WTC11 (cell line): ENCODE results near the gene CCNG2. TPM values are rescaled to one million over a fixed set of nuclear protein-coding genes. Genes with fewer than 3 reads are reported as not detected.

Source experiments
- ATAC-seq: fragments of 200-7000 bp; cut with Tn5 transposase; 2 replicates; pipeline ENCODE4 v1.10.0; 2021; ENCODE audit warnings: mild to moderate bottlenecking, moderate library complexity
- CTCF ChIA-PET: fragments of 300-600 bp; sonication (Branson Sonifier 250); formaldehyde crosslinking; loops from one replicate; lab custom pipeline; 2021; ENCODE audit warnings: antibody characterized with exemption; lab: Charles Lee
- POLR2A ChIA-PET: fragments of 350-600 bp; sonication (Branson Sonifier 250); formaldehyde crosslinking; loops from one replicate; lab custom pipeline; 2021; ENCODE audit warnings: antibody characterized with exemption; lab: Charles Lee
- DNase-seq: peaks from one replicate; pipeline ENCODE4 v3.0.0; 2021; ENCODE audit warnings: low spot score
- H3K27ac Mint-ChIP-seq: 2 replicates; pipeline ENCODE4 v1.8.0; 2021; ENCODE audit warnings: mixed read lengths
- H3K27me3 Mint-ChIP-seq: 2 replicates; pipeline ENCODE4 v1.8.0; 2021; ENCODE audit warnings: low read depth, mild to moderate bottlenecking, moderate library complexity, mixed read lengths
- H3K36me3 Mint-ChIP-seq: 2 replicates; pipeline ENCODE4 v1.8.0; 2021; ENCODE audit warnings: mixed read lengths
- H3K4me1 Mint-ChIP-seq: 2 replicates; pipeline ENCODE4 v1.8.0; 2022; ENCODE audit warnings: mixed read lengths
- H3K4me3 Mint-ChIP-seq: 2 replicates; pipeline ENCODE4 v1.8.0; 2021; ENCODE audit warnings: mild to moderate bottlenecking, moderate library complexity, mixed read lengths
- H3K9me3 Mint-ChIP-seq: 2 replicates; pipeline ENCODE4 v1.8.0; 2021; ENCODE audit warnings: mixed read lengths
- ATF1 ChIP-seq: sonication (generic); formaldehyde crosslinking; IDR thresholded peaks from 2 replicates; pipeline ENCODE4 v1.8.1; 2023; ENCODE audit warnings: mild to moderate bottlenecking, moderate library complexity, missing genetic modification reagents
- CREB1 ChIP-seq: sonication (generic); formaldehyde crosslinking; IDR thresholded peaks from 2 replicates; pipeline ENCODE4 v1.8.0; 2023; ENCODE audit warnings: mild to moderate bottlenecking, missing genetic modification reagents
- CREM ChIP-seq: sonication (generic); formaldehyde crosslinking; IDR thresholded peaks from 2 replicates; pipeline ENCODE4 v1.8.1; 2022; ENCODE audit warnings: mild to moderate bottlenecking, missing genetic modification reagents, moderate library complexity
- E2F1 ChIP-seq: sonication (generic); formaldehyde crosslinking; IDR thresholded peaks from 2 replicates; pipeline ENCODE4 v1.8.0; 2022; ENCODE audit warnings: mild to moderate bottlenecking, missing genetic modification reagents
- ELF4 ChIP-seq: sonication (generic); formaldehyde crosslinking; IDR thresholded peaks from 2 replicates; pipeline ENCODE4 v1.8.1; 2022; ENCODE audit warnings: low read depth, mild to moderate bottlenecking, moderate library complexity, missing genetic modification reagents
- FOXJ3 ChIP-seq: sonication (generic); formaldehyde crosslinking; IDR thresholded peaks from 2 replicates; pipeline ENCODE4 v1.9.0; 2021; ENCODE audit warnings: missing genetic modification reagents, mild to moderate bottlenecking, borderline replicate concordance
- GRHL2 ChIP-seq: fragments of 250-450 bp; sonication (Bioruptor Pico); IDR thresholded peaks from 2 replicates; pipeline ENCODE4 v1.8.0; 2022; ENCODE audit warnings: mild to moderate bottlenecking, moderate library complexity; ENCODE audit not compliant: insufficient replicate concordance, severe bottlenecking
- IRF1 ChIP-seq: sonication (generic); formaldehyde crosslinking; IDR thresholded peaks from 2 replicates; pipeline ENCODE4 v1.8.0; 2023; ENCODE audit warnings: missing genetic modification reagents
- OVOL2 ChIP-seq: fragments of 250-450 bp; sonication (Bioruptor Pico); IDR thresholded peaks from 2 replicates; pipeline ENCODE4 v1.9.0; 2021; ENCODE audit warnings: mild to moderate bottlenecking, borderline replicate concordance
- SMAD4 ChIP-seq: sonication (generic); formaldehyde crosslinking; IDR thresholded peaks from 2 replicates; pipeline ENCODE4 v1.8.0; 2022; ENCODE audit warnings: mild to moderate bottlenecking, missing genetic modification reagents
- TCF7 ChIP-seq: sonication (generic); formaldehyde crosslinking; IDR thresholded peaks from 2 replicates; pipeline ENCODE4 v1.8.0; 2022; ENCODE audit warnings: mild to moderate bottlenecking, low read depth, missing genetic modification reagents, moderate library complexity
- ZNF219 ChIP-seq: sonication (generic); formaldehyde crosslinking; IDR thresholded peaks from 2 replicates; pipeline ENCODE4 v1.8.0; 2023; ENCODE audit warnings: missing genetic modification reagents, mild to moderate bottlenecking, borderline replicate concordance
- ZNF263 ChIP-seq: sonication (generic); formaldehyde crosslinking; IDR thresholded peaks from 2 replicates; pipeline ENCODE4 v1.8.1; 2022; ENCODE audit warnings: low read depth, mild to moderate bottlenecking, moderate library complexity, missing genetic modification reagents
- ZNF317 ChIP-seq: sonication (generic); formaldehyde crosslinking; IDR thresholded peaks from 2 replicates; pipeline ENCODE4 v1.8.1; 2023; ENCODE audit warnings: low read depth, mild to moderate bottlenecking, moderate library complexity, missing genetic modification reagents, borderline replicate concordance
- ZNF671 ChIP-seq: fragments of 250-450 bp; sonication (Bioruptor Pico); IDR thresholded peaks from 2 replicates; pipeline ENCODE4 v1.8.0; 2021; ENCODE audit warnings: mild to moderate bottlenecking
- ZSCAN18 ChIP-seq: fragments of 250-450 bp; sonication (Bioruptor Pico); IDR thresholded peaks from 2 replicates; pipeline ENCODE4 v2.1.2; 2022; ENCODE audit warnings: mild to moderate bottlenecking, moderate library complexity
- total RNA-seq: library from RNA; stranded (reverse); gene quantifications from 3 replicates; pipeline ENCODE4 v1.2.3, GENCODE V29; 2021
- TF ChIP-seq, protein P1 (sequence below): sonication (generic); formaldehyde crosslinking; IDR thresholded peaks from 2 replicates; pipeline ENCODE4 v1.8.1; 2022; ENCODE audit warnings: mild to moderate bottlenecking, missing genetic modification reagents, moderate library complexity, borderline replicate concordance
- TF ChIP-seq, protein P2 (sequence below): fragments of 200-600 bp; IDR thresholded peaks from 2 replicates; pipeline ENCODE4 v1.8.0; 2022; ENCODE audit warnings: antibody characterized with exemption
- TF ChIP-seq, protein P3 (sequence below): fragments of 250-450 bp; sonication (Bioruptor Pico); IDR thresholded peaks from 2 replicates; pipeline ENCODE4 v1.9.0; 2021; ENCODE audit warnings: moderate library complexity, mild to moderate bottlenecking, inconsistent platforms, borderline replicate concordance
- TF ChIP-seq, protein P4 (sequence below): sonication (generic); formaldehyde crosslinking; IDR thresholded peaks from 2 replicates; pipeline ENCODE4 v1.8.0; 2023; ENCODE audit warnings: mild to moderate bottlenecking, missing genetic modification reagents

CCNG2 gene
- total RNA-seq, 1 experiment from 2014 or later = 18.9 TPM

DNA sequence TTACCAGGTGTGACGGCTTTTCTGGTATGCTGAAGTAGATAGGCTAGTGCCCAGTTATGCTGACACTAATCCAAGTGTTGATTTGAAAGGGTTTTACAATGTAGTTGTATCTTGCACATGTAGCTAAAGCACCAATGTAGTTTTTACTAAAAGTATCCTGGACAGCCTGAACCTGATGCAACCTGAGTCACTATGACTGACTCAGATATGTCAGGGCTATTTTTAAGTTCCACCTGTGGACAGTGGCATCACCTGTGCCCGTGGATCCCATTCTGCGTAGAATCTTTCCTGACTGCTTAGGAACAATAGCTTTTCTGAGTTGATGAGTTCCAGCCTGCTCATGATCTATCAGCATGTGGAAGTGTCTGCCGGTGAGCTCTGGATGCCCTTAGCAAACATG lies 58.1 kb downstream of the CCNG2 start:
- H3K4me3 Mint-ChIP-seq = no peak overlapping the region
- H3K27ac Mint-ChIP-seq = no peak overlapping the region
- TF ChIP-seq ZNF317 (CRISPR knock-in tag) (no peak), ELF4 (CRISPR knock-in tag) (no peak)
- TF ChIP-seq, protein P1, sequence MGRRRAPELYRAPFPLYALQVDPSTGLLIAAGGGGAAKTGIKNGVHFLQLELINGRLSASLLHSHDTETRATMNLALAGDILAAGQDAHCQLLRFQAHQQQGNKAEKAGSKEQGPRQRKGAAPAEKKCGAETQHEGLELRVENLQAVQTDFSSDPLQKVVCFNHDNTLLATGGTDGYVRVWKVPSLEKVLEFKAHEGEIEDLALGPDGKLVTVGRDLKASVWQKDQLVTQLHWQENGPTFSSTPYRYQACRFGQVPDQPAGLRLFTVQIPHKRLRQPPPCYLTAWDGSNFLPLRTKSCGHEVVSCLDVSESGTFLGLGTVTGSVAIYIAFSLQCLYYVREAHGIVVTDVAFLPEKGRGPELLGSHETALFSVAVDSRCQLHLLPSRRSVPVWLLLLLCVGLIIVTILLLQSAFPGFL (CRISPR knock-in tag) = no peak
- ATAC-seq = no peak
- POLR2A ChIA-PET = no interaction called here
- CTCF ChIA-PET = interaction anchor here (1.0 to 2.3 kb wide), 3 partner anchors 11 to 143 kb away, joined by 3 to 8 read pairs (median 3); no protein-coding TSS in a partner anchor
- H3K4me1 Mint-ChIP-seq = no peaks in the 10 kb centered on the region
- peaks cover 21% of the 10 kb centered on the region for H3K27me3 Mint-ChIP-seq
- DNase-seq = no peak
- H3K9me3 Mint-ChIP-seq = no peaks in the 10 kb centered on the region
- H3K36me3 Mint-ChIP-seq = no peaks in the 10 kb centered on the region

DNA sequence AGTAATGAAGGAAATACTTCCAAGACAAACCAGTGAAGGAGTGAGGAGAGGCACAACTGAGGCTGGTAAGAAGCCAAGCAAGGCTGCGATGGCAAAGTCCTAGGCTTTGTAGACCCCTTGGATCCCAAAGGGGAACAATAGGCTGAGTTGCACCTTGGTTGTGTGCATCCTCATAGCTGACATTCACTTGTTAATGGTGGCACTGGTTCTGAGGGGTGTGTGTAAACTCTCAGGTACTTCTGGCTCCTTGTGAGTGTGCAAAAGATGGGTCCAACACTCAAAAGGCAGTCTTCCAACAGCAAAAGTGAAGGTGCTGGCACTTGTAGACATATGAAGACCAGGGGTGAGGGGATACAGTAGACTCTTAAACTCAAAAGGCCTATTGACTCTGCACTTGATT lies 60.5 kb downstream of the CCNG2 start:
- CTCF ChIA-PET = no interaction called here

DNA sequence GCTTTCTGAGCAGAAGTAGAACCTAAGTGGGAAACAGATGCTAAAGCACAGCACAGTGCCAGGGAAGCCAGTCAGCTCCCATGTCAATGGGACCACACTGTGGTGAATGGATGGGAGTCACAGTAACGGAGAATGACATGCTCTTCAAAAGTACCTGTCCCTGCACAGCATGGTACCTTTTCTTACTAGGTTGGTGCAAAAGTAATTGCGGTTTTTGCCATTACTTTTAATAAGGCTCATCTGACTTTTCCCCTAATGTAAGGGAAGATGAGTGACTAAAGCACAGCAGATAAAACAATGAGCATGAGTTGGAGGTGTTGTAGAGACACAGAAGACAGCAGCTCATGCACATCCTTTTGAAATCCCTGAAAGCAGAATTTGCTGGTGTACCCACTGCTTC lies 62.3 kb downstream of the CCNG2 start:
- no peak overlapping the region for H3K4me3 Mint-ChIP-seq
- DNase-seq (no peak), ATAC-seq (no peak)
- ChIA-PET CTCF (no interaction called here), POLR2A (no interaction called here)
- no peaks in the 10 kb centered on the region for H3K4me1 Mint-ChIP-seq
- H3K36me3 Mint-ChIP-seq = no peaks in the 10 kb centered on the region
- no peaks in the 10 kb centered on the region for H3K9me3 Mint-ChIP-seq
- peaks cover 44% of the 10 kb centered on the region for H3K27me3 Mint-ChIP-seq
- TF ChIP-seq, protein P2, sequence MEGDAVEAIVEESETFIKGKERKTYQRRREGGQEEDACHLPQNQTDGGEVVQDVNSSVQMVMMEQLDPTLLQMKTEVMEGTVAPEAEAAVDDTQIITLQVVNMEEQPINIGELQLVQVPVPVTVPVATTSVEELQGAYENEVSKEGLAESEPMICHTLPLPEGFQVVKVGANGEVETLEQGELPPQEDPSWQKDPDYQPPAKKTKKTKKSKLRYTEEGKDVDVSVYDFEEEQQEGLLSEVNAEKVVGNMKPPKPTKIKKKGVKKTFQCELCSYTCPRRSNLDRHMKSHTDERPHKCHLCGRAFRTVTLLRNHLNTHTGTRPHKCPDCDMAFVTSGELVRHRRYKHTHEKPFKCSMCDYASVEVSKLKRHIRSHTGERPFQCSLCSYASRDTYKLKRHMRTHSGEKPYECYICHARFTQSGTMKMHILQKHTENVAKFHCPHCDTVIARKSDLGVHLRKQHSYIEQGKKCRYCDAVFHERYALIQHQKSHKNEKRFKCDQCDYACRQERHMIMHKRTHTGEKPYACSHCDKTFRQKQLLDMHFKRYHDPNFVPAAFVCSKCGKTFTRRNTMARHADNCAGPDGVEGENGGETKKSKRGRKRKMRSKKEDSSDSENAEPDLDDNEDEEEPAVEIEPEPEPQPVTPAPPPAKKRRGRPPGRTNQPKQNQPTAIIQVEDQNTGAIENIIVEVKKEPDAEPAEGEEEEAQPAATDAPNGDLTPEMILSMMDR = no peak
- TF ChIP-seq E2F1 (CRISPR knock-in tag) (no peak), GRHL2 (CRISPR knock-in tag) (no peak), IRF1 (CRISPR knock-in tag) (no peak), CREM (no peak), SMAD4 (CRISPR knock-in tag) (no peak)
- TF ChIP-seq, protein P3, sequence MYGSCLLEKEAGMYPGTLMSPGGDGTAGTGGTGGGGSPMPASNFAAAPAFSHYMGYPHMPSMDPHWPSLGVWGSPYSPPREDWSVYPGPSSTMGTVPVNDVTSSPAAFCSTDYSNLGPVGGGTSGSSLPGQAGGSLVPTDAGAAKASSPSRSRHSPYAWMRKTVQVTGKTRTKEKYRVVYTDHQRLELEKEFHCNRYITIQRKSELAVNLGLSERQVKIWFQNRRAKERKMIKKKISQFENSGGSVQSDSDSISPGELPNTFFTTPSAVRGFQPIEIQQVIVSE (CRISPR knock-in tag) = no peak
- no peak overlapping the region for H3K27ac Mint-ChIP-seq

More for the DNA sequence above, 60.5 kb downstream of the CCNG2 start:
- H3K27me3 Mint-ChIP-seq = peaks cover 33% of the 10 kb centered on the region
- DNase-seq (no peak), ATAC-seq (no peak)
- TF ChIP-seq CREB1 (CRISPR knock-in tag) = no peak
- no peak for TF ChIP-seq ZSCAN18 (CRISPR knock-in tag)
- no peak for TF ChIP-seq OVOL2 (CRISPR knock-in tag)
- TF ChIP-seq, protein P2 = no peak
- TF ChIP-seq ZNF263 (CRISPR knock-in tag) = no peak
- no peak for TF ChIP-seq FOXJ3
- TF ChIP-seq ATF1 (CRISPR knock-in tag) = no peak
- no peak for TF ChIP-seq ZNF219 (CRISPR knock-in tag)
- TF ChIP-seq, protein P4, sequence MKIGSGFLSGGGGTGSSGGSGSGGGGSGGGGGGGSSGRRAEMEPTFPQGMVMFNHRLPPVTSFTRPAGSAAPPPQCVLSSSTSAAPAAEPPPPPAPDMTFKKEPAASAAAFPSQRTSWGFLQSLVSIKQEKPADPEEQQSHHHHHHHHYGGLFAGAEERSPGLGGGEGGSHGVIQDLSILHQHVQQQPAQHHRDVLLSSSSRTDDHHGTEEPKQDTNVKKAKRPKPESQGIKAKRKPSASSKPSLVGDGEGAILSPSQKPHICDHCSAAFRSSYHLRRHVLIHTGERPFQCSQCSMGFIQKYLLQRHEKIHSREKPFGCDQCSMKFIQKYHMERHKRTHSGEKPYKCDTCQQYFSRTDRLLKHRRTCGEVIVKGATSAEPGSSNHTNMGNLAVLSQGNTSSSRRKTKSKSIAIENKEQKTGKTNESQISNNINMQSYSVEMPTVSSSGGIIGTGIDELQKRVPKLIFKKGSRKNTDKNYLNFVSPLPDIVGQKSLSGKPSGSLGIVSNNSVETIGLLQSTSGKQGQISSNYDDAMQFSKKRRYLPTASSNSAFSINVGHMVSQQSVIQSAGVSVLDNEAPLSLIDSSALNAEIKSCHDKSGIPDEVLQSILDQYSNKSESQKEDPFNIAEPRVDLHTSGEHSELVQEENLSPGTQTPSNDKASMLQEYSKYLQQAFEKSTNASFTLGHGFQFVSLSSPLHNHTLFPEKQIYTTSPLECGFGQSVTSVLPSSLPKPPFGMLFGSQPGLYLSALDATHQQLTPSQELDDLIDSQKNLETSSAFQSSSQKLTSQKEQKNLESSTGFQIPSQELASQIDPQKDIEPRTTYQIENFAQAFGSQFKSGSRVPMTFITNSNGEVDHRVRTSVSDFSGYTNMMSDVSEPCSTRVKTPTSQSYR (CRISPR knock-in tag) = no peak
- TF ChIP-seq ZNF671 = no peak
- no peak for TF ChIP-seq TCF7 (CRISPR knock-in tag)
- TF ChIP-seq, all 79 proteins: peak for 0
- no peaks in the 10 kb centered on the region for H3K9me3 Mint-ChIP-seq
- H3K27ac Mint-ChIP-seq = no peak overlapping the region
- POLR2A ChIA-PET = no interaction called here
- no peaks in the 10 kb centered on the region for H3K36me3 Mint-ChIP-seq
- no peak overlapping the region for H3K4me3 Mint-ChIP-seq
- H3K4me1 Mint-ChIP-seq = no peaks in the 10 kb centered on the region
